Activated CD4-positive, alpha-beta T cell treated with anti-CD3 and anti-CD28 coated beads, Interleukin-10, Interleukin-2, amounts not matched to agents 100 ng/mL and 50 ng/mL, durations not matched to agents 16 hours and 8 hours (primary cell): Measurements from ENCODE around the gene CMTM3.
"Not testable (repeated sequence)": the region's sequence is repeated elsewhere in the genome, so short reads cannot be mapped to it uniquely, and the experiment has no call there.

Experiments
- DNase-seq: peaks from one replicate; pipeline ENCODE4 v3.0.0-alpha.2; 2020

Gene CMTM3

DNA sequence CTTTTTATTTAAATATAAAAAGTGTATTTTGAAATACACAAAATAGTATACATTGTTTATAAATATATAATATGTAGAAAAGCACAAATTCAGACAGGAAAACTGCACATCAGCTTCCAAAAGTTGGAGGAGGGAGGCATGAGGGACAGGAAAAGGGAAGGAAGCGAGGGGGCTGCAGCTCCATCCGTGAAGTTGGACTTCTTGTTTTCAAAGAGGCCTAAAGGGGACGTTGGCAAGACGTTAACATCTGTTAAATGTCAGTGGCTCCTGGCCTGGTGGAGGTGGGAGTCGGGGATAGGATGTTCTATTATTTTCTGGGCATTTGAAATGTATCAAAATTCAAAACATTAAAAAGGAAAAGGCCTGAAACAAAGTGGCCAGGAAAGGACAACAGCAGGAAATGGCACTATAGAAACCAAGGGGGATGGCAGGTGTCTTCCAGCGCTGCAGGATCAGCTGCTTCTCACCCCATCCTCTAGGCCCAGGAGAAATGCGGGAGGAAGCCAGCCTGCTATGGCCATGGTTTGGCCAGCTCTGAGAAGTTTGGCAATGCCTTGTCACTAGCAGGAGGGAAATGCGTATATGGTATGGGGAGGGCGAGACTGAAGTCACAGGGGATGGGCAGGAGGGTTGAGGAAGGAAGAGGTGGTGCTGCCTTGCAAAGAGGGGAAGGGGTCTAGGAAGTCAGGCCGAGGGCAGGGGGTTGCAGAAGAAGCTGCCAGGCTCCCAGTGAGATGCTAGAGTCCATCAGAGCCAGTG lies 18.8 kb upstream of the CMTM3 start:
- DNase-seq: no peak

DNA sequence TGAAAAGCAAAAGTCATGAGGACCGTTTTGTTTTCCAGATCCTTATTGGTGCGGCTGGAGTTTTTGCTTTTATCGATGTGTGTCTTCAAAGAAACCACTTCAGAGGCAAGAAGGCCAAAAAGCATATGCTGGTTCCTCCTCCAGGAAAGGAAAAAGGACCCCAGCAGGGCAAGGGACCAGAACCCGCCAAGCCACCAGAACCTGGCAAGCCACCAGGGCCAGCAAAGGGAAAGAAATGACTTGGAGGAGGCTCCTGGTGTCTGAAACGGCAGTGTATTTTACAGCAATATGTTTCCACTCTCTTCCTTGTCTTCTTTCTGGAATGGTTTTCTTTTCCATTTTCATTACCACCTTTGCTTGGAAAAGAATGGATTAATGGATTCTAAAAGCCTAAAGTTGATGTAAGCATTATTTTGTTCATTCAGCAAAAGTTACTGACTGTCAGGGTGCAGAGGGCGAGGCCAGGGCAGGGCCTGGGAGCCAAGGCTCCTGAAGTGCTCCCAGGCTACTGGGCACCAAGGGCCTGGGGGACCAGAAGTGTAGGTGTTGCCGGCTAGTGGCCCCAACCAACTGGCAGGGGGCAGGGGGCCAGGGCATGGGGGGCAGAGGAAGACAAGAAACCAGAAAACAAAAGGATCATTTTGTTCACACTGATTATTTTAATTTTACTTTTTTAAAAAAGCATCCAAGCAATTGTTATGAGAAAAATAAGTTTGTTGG lies 16.5 kb upstream of the CMTM3 start:
- DNase-seq: no peak

DNA sequence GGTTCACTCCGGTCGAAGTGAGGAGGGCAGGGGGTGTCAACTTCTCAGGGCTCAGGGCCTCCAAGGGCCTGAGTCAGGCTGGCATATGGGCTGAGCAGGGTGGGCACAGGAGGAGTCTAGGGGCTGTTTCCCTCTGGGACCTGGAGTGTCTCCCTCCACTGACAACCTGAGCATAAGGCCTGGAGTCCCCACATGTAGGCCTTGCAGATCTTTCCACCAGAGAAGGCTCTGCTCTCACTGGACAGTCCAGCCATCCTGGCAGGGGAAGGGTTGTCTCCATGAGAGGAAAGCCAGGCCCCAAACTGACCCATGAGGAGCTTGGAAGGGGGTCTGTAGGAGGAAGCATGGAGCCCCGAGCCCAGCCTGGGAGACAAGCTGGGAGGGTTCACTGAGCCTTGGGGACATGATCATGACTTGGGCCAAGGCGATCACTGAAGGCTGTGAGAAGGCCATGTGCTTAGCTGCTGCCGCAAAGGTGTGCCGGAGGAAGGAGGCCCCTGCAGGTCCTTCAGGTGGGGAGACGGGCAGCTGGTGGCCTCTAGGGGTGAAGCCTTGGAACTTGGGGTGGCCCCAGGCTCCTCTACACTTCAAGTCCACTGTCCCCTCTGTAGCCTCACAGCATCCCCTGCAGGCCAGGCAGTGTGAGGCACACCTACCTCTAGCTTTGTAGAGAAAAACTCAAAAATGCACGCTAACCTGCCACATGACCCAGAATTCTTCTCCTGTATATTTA lies 15.4 kb upstream of the CMTM3 start:
- DNase-seq: peak; percentile 78

DNA sequence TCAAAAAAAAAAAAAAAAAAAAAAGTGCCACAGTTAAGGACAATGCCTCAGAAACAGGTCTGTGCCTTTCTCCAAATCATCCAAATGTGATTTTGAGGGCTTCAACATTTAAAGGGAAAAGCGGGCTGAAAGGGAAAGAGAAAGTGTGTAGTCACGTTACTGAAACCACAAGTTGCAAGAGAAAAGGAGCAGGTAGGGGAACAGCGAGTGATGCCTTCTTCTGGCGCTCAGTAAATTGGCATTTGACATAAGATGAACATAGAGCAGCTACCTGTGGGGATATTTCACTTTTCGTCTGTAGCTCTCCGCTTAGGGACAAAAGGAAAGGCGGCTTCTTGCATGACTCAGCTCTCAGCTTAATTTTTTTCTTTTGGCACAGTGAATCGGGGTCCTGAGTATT lies 14.2 kb upstream of the CMTM3 start:
- peak; percentile 65 for DNase-seq

DNA sequence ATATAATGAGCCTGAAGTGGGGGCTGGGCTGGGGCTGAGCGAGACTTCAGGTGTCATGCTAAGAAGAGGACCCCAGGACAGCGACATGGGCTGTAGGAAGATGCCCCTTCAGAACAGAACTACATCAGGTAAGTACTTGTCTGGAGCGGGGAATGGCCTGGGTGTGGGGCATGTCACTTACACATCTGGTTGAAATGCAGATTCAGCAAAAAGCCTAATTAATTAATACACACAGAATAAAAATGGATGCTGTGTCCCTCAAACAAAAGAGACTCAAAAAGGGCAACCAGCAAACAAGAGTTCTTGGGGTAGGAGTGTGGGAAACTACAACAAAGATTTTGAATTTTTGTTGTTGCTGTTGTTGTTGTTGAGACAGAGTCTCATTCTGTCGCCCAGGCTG lies 13.5 kb upstream of the CMTM3 start:
- DNase-seq: no peak

DNA sequence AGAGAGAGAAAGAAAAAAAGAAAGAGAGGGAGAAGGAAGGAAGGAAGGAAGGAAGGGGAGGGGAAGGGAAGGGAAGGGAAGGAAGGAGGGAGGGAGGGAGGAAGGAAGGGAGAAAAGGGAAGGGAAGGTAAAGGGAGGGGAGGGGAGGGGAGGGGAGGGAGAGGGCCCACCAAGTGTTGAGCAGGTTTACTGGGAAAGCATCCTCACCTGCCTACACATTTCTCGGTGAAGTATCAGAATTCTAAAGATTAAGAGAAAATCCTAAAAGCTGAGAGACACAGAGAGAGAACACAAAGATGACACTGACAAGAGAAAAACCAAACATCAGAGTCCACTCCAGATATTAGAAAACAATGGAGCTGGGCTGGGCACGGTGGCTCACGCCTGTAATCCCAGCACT lies 12.3 kb upstream of the CMTM3 start:
- no peak for DNase-seq

DNA sequence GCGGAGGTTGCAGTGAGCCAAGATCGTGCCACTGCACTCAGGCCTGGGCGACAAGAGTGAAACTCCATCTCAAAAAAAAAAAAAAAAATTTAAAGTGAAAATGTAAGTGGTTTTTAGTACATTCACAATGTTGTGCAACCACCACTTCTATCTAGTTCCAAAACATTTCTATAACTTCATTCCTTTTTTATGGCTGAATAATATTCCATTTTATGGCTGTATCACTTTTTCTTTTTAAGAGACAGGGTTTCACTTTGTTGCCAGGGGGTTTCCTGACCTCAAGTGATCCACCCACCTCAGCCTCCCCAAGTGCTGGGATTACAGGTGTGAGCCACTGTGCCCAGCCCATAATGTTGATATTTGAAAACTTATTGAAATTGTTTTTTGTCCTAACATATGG lies 11.7 kb upstream of the CMTM3 start:
- no peak for DNase-seq

DNA sequence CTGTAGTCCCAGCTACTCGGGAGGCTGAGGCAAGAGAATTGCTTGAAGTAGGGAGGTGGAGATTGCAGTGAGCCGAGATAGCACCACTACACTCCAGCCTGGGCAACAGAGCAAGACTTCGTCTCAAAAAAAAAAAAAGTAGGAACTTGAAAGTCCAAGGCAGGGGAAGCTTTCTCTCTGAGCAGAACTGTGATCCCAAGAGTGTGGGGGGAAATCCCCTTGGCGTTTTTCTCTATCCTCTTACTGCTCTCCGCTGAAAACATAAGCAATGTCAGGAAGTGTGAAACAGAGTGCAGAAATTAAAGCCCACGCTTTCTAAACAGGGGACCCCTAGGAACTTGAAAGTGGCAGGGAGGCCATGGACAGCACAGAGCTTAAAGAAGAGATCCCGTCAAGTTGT lies 9.8 kb upstream of the CMTM3 start:
- no peak for DNase-seq

DNA sequence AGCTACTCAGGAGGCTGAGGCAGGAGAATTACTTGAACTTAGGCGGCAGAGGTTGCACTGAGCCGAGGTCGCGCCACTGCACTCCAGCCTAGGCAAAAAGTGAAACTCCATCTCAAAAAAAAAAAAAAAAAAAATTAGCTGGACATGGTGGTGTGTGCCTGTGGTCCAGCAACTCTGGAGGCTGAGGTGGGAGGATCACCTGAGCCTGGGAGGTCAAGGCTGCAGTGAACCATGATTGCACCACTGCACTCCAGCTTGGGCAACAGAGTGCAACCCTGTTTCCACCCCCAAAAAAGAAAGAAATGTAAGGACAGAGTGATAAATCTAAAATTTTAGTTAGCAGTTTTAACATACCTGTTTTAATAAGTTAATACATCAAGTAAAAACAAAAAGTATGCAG lies 7.9 kb upstream of the CMTM3 start:
- not testable (repeated sequence) for DNase-seq

DNA sequence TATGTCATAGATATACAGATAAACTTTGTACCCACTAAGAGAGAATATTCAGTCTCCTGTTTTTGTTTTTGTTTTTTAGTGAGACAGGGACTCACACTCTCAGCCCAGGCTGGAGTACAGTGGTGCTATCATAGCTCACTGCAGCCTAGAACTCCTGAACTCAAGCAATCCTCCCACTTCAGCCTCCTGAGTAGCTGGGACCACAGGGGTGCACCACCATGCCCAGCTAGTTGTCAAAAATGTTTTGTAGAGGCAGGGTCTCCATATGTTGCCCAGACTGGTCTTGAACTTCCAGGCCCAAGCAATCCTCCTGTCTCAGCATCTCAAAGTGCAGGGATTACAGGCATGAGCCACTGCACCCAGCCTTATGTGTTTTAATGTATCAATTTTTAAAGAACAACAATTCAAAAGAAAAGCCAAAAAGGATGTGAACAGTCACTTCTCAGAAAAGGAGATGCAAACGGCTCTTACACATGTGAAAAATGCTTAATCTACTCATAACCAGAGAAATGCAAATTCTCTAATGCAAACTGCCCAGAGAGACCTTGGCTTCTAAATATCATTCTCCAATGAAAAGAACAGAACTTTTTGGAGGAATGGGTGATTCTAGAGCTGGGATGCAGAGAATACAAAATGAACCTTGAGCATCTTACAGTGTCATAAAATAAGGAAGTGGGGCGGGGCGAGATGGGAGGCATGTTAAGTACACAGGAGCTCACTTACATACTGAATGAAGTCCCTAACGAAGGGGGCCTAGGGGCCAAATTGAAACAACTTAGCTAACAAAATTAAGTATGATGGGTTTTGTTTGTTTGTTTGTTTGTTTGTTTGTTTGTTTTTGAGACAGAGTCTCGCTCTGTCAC lies 7.3 kb upstream of the CMTM3 start:
- peak; percentile 76 for DNase-seq

DNA sequence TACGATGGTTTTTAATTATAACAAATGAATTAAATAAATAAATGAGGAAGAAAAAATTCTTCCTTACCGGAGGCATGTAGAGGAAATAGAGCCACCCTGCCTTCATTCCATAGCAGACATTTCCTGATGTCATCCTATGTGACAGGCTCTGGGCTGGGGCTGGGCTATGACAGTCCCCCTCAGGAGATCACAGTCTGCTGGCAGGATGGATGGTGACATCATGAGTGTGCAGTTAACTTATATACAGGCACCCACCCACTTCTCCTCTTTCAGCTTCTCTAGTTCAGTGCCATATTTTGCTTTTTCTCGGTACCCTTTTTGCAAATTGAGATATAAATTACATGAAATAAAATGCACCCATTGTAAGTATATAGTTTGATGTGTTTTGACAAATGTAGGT lies 6.4 kb upstream of the CMTM3 start:
- peak; percentile 50 for DNase-seq

DNA sequence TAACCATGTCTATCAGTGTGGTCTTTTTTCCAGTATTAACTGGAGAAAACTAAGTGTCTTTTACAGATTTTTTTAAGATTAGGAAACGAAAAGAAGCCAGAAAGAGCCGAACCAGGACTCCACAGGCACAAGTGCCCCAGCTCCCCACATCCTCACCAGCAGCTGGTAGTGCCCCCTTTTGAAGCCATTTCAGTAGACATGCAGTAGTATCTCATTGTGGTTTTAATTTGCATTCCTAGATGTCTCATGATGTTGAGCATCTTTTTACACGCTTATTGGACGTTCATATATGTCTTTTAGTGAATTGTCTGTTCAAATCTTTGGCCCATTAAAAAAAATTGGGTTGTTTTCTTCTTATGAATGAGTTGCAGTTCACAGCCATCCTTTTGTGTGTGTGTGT lies 4.8 kb upstream of the CMTM3 start:
- no peak for DNase-seq

DNA sequence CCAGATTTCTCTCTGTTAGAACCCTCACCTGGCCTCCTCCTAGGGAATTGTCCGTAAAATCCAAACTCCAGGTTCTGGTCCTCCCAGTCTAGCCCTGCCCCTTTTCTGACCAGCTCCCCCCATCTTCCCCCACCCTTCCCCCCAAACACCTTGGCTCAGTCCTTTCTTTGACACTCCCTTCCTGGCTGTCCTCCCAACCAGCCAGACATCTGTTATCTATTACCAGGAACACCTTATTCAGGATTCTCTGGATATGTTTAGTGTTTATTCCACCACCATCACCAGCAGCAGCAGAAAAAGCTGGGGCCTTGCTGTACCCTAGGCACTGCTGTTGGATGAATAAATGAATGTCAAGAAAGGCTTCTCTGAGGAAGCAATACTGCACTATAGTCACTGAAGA lies 4.0 kb upstream of the CMTM3 start:
- DNase-seq: no peak

DNA sequence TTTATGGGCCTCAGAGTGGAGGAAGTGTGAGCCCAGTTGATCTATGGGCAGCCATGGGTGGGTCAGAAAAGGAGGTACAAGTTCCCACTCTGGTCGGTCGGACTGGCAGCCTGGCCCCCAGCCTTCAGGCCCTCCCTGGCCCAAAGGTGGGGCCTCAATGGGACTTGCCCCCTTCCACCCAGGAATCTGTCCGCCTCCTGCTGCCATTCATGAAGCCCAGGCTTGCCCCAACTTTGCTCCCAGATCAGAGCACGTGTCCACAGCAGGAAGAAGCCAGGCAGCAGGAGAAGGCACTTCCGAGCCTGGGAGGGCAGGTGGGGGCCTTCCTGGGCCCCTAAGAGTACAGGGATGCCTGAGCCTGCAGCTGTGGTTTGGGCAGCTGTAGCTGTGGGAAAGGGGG lies 3.0 kb upstream of the CMTM3 start:
- DNase-seq: no peak

DNA sequence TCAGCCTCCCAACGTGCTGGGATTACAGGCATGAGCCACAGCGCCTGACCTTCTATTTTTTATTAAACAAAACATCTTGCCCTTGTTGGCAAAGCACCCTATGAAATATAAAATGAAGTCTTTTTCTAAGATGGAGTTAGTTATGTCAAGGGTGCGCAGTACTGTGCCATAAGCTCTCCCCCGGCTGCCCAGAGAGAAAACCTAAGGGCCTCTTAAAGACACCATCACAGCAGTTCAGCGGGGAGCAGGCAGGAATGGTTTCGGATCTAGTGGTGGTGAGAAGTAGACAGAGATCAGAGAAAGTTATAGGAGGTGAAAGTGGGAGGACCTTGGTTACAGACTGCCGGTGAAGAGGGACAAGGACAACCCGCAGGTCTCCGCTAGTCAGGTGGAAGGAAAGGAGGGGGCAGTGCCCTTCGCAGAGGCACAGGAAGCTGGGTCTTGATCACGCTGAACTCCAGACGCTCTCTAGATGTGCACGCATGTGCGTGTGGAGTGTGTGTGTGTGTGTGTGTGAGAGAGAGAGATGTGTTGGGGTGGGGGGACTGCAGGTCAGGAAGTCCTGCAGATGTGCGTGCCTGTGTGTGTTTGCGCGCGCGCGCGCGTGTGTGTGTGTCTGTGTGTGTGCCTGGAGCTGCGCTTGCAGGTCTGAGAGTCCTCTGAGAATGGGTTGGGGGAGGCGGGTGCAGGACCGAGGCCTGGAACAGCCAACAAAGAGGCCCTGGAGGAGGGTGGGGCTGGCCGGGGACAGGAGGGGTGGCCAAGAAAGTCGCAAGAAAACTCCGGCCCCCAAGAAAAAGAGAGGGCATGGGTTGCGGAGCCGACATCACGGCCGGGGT lies 748 bp upstream of the CMTM3 start:
- DNase-seq: peak; percentile 88

DNA sequence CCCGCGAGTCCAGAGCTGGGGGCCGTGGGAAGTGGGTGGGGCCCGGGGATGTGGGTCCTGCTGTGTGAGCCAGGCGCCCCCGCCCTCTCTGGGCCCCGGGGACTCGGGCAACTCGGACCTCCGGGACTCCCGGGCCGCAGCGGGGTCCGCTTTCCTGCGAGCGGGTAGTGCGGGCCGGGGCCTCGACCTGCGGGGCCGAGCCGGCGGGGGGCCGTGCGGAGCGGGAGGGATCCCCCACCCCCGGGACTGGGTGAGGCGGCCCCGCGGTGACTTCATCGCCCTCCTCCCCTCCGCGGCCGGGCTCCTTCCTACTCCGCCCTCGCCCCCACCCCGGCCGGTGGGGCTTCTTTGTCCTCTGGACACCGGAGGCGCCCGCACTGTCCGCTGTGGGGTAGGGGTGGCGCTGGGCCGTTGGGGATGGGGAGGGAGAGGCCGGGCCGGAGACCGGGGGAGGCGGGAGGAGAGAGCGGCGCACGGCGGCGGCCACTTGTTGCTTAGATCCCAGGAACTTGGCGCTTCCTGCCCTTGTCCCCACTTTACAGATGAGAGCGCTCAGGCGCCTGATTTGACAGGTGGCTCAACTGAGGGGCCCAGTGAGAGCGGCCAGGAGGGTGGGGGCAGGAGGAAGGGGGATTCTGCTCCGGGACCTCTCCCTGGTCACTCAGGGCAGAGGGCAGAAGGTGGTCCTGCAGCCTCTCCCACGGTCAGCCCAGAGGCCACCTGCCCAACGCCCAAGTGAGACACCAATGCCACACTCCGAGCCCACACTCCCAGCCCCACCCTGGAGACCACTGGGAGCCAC lies 874 bp downstream of the CMTM3 start:
- peak; percentile 32 for DNase-seq

DNA sequence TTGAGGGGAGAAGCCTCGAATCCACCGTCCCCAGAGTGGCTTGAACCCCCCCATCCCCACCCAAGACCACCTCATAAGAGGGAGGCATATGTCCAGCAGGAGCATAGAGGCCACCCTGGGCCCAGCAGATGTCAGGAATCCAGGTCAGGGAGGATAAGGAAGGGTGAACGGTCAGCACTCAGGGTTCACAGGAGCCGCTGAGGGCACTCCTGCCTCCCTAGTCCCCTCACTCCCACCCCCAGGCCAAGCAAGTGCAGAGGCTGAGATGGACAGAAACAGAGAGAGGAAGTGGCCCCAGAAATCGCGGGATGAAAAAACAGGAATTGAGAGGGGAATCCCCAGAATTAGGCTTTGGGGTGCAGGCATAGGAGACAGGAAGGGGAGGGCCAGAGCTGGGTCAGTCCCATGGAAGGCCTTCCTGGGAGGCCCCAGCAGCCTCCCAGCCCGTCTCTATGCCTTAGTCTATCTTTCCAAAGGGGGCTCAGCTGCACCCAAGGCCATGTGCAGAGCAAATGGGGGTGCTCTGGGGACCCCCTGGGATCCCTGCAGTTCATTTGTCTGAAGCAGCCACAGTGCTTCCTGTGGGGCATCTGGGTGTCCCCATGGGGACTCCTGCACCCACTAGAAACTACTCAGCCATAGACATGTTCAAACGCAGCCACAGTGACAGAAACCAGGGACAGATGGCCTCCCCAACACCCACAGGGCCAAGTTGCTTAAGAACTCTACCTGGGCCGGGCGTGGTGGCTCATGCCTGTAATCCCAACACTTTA lies 1.7 kb downstream of the CMTM3 start:
- DNase-seq: peak; percentile 26

DNA sequence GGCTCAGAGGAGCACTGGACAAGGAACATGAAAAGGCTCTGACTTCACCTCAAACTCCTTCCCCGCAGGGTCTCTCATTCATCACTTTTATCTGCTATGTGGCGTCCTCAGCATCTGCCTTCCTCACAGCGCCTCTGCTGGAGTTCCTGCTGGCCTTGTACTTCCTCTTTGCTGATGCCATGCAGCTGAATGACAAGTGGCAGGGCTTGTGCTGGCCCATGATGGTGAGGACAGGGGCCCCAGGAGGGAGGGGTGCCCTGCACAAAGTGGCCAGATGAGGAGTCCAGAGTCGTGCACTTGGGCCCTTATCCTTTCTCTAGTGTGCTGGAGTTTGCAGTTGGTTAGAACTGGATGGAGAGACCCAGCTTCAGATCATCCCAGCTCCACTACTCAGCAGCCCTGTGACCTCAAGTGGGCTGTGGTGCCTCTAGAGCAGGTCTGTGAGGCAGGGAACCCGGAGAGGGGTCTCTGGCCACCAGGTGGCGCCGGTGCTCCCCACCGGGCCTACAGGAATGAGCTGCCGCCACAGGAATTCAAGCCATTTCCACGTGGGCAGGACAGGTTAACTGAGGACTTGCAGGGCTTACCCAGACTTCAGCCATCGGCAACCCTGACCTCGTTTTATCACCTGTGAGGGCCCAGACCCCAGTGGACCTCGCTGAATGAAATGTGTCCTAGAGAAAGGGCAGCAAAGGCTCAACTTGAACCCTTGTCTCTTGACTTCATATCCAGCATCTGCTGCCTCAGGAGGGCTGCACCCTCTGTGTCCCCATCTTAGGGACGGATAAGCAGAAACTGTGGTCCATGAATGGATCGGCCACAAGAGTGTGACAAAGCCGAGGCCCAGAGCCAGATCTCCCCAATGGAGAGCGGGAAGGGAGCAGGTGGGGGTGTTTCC lies 4.0 kb downstream of the CMTM3 start:
- DNase-seq: peak; percentile 91

DNA sequence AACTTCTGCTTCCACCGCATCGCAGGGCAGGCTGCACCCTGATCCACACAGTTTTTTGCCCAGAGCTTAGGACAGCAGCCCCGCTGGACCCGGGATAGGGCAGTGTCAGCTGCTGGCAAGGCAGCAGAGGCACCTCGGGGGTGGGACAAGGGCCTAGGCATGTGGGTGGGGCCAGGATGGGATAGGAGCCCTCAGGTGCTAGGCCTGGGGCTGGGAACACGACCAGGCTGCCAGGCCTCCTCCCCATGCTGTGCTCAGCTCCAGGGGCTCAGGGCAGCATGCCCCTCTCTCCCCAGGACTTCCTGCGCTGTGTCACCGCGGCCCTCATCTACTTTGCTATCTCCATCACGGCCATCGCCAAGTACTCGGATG lies 4.6 kb downstream of the CMTM3 start:
- DNase-seq: no peak
